Liver (tissue), 9 donors: ENCODE data around the gene EMCN. TPM values are rescaled to one million over a fixed set of nuclear protein-coding genes. Genes with fewer than 3 reads are reported as not detected.
"Not testable (repeated sequence)": the region's sequence is repeated elsewhere in the genome, so short reads cannot be mapped to it uniquely, and the experiment has no call there.

Experiments
- DNase-seq: peaks from one replicate; pipeline ENCODE4 v3.0.0-alpha.2; 2017; ENCODE audit warnings: low spot score
- H3K27ac ChIP-seq, 2 donors: one replicate each; pipeline ENCODE4 v1.7.0; 2013; ENCODE audit warnings: inconsistent platforms in 2 of 2, low read length in 2 of 2, control low read depth in 1 of 2, low read depth in 1 of 2, mild to moderate bottlenecking in 1 of 2
- H3K27me3 ChIP-seq, 4 donors: one replicate each; pipeline versions ENCODE4 v1.6.1 to v1.7.0; 2013; ENCODE audit warnings: low read length in 3 of 4, inconsistent platforms in 1 of 4, mild to moderate bottlenecking in 1 of 4, moderate library complexity in 1 of 4; ENCODE audit not compliant: control insufficient read depth in 4 of 4, insufficient read depth in 4 of 4
- H3K36me3 ChIP-seq, 4 donors: one replicate each; pipeline versions ENCODE4 v1.6.1 to v1.7.0; 2013; ENCODE audit warnings: low read length in 3 of 4, mild to moderate bottlenecking in 3 of 4, low read depth in 1 of 4, moderate library complexity in 1 of 4; ENCODE audit not compliant: control insufficient read depth in 4 of 4, insufficient read depth in 3 of 4
- H3K4me1 ChIP-seq, 4 donors: one replicate each; pipeline versions ENCODE4 v1.6.1 to v1.7.0; 2013; ENCODE audit warnings: low read length in 3 of 4, mild to moderate bottlenecking in 3 of 4, moderate library complexity in 1 of 4; ENCODE audit not compliant: control insufficient read depth in 4 of 4, insufficient read depth in 4 of 4
- H3K4me3 ChIP-seq, 3 donors: one replicate each; pipeline versions ENCODE4 v1.6.1 to v1.7.0; 2013; ENCODE audit warnings: low read length in 3 of 3, control low read depth in 1 of 3, low read depth in 1 of 3, mild to moderate bottlenecking in 1 of 3
- H3K9ac ChIP-seq, 2 donors: one replicate each; pipeline ENCODE4 v1.7.0; 2013; ENCODE audit warnings: low read length in 2 of 2, mild to moderate bottlenecking in 2 of 2, moderate library complexity in 2 of 2, control low read depth in 1 of 2, low read depth in 1 of 2
- H3K9me3 ChIP-seq, 4 donors: one replicate each; pipeline versions ENCODE4 v1.6.1 to v1.7.0; 2013; ENCODE audit warnings: low read length in 3 of 4; ENCODE audit not compliant: control insufficient read depth in 4 of 4
- ATF3 ChIP-seq: IDR thresholded peaks from 2 replicates; pipeline ENCODE4 v1.6.1; 2016; ENCODE audit warnings: antibody characterized with exemption
- CTCF ChIP-seq: fragments of 150-350 bp; IDR thresholded peaks from 2 replicates; pipeline ENCODE4 v1.5.1; 2017; ENCODE audit warnings: improper control_type of control experiment, low read depth, low read length; ENCODE audit not compliant: missing input control
- EGR1 ChIP-seq, 2 donors: IDR thresholded peaks; 2 replicates each; pipeline ENCODE4 v1.6.1; 2016 to 2018; ENCODE audit warnings: antibody characterized with exemption in 2 of 2, low read depth in 2 of 2
- FOXA1 ChIP-seq: IDR thresholded peaks from 2 replicates; pipeline ENCODE4 v1.6.1; 2016; ENCODE audit warnings: antibody characterized with exemption
- FOXA2 ChIP-seq: IDR thresholded peaks from 2 replicates; pipeline ENCODE4 v1.6.1; 2016; ENCODE audit warnings: antibody characterized with exemption
- GABPA ChIP-seq, 2 donors: IDR thresholded peaks in 1 of 2; conservative IDR thresholded peaks in 1 of 2; 2 replicates each; pipeline ENCODE4 v1.6.1; 2016; ENCODE audit warnings: antibody characterized with exemption in 2 of 2, mild to moderate bottlenecking in 1 of 2, moderate library complexity in 1 of 2
- HNF4A ChIP-seq, 2 donors: conservative IDR thresholded peaks; 2 replicates each; pipeline ENCODE4 v1.6.1; 2016; ENCODE audit warnings: antibody characterized with exemption in 2 of 2, mild to moderate bottlenecking in 2 of 2
- HNF4G ChIP-seq: IDR thresholded peaks from 2 replicates; pipeline ENCODE4 v1.6.1; 2016; ENCODE audit warnings: antibody characterized with exemption
- JUND ChIP-seq, 2 donors: IDR thresholded peaks; 2 replicates each; pipeline ENCODE4 v1.6.1; 2016; ENCODE audit warnings: antibody characterized with exemption in 2 of 2
- MAX ChIP-seq: IDR thresholded peaks from 2 replicates; pipeline ENCODE4 v1.6.1; 2016; ENCODE audit warnings: antibody characterized with exemption
- NR2F2 ChIP-seq: IDR thresholded peaks from 2 replicates; pipeline ENCODE4 v1.6.1; 2016; ENCODE audit warnings: antibody characterized with exemption
- RAD21 ChIP-seq, 2 donors: IDR thresholded peaks; 2 replicates each; pipeline ENCODE4 v1.6.1; 2016; ENCODE audit warnings: antibody characterized with exemption in 2 of 2, mild to moderate bottlenecking in 2 of 2
- REST ChIP-seq: IDR thresholded peaks from 2 replicates; pipeline ENCODE4 v1.6.1; 2016; ENCODE audit warnings: antibody characterized with exemption, mild to moderate bottlenecking
- RXRA ChIP-seq, 2 donors: IDR thresholded peaks; 2 replicates each; pipeline ENCODE4 v1.6.1; 2017 to 2018; ENCODE audit warnings: antibody characterized with exemption in 2 of 2, mild to moderate bottlenecking in 1 of 2
- SP1 ChIP-seq: IDR thresholded peaks from 2 replicates; pipeline ENCODE4 v1.6.1; 2018; ENCODE audit warnings: antibody characterized with exemption, mild to moderate bottlenecking
- TAF1 ChIP-seq: conservative IDR thresholded peaks from 2 replicates; pipeline ENCODE4 v1.6.1; 2016; ENCODE audit warnings: antibody characterized with exemption, mild to moderate bottlenecking
- YY1 ChIP-seq: IDR thresholded peaks from 2 replicates; pipeline ENCODE4 v1.6.1; 2016; ENCODE audit warnings: antibody characterized with exemption, mild to moderate bottlenecking
- ZBTB33 ChIP-seq: IDR thresholded peaks from 2 replicates; pipeline ENCODE4 v1.6.1; 2016; ENCODE audit warnings: antibody characterized with exemption
- WGBS: extraction: QIAGEN DNeasy Blood & Tissue Kit; methylation state at CpG from one replicate; pipeline ENCODE4 v1.1.7; 2013; 5-methylcytosine and 5-hydroxymethylcytosine counted together
- polyA plus RNA-seq, 2 donors: library from polyadenylated mRNA; stranded (reverse) in 1 of 2; unstranded in 1 of 2; fragments of 200-250 nt in 1 of 2; fragments of >200 nt in 1 of 2; fragmentation: Nextera tagmentation in 1 of 2; extraction: Ambion mirVana in 1 of 2; gene quantifications; one replicate each; pipeline versions ENCODE4 v1.2.1 to v1.2.3, GENCODE V29; 2013 to 2015
- total RNA-seq, 2 donors: library from RNA; depleted of rRNA; stranded (reverse); fragments of >200 nt; gene quantifications; one replicate each; pipeline ENCODE4 v1.2.3, GENCODE V29; 2014
- donor health status: healthy.
- donor health status: healthy.
- donor health status: healthy.
- donor health status: healthy.
- donor health status: healthy.

EMCN gene
- total and polyA plus RNA-seq, 4 donors = 1.8 to 4.4 (median 2.5) TPM

- Histone ChIP-seq H3K27me3 (no peaks in the 10 kb centered on the region), H3K36me3 (no peaks in the 10 kb centered on the region), H3K9ac (no peak overlapping the region), H3K4me3 (no peak overlapping the region), H3K27ac (no peak overlapping the region), H3K9me3 (no peaks in the 10 kb centered on the region), H3K4me1 (no peaks in the 10 kb centered on the region)
- TF ChIP-seq HNF4A (conservative IDR thresholded peaks at IDR 0.05) = no peak
- no peak for TF ChIP-seq HNF4G
- no peak for TF ChIP-seq JUND (IDR thresholded peaks at IDR 0.05)
- no peak for TF ChIP-seq ZBTB33
- no peak for TF ChIP-seq FOXA2
- no peak for TF ChIP-seq RAD21 (IDR thresholded peaks at IDR 0.05)
- no peak for TF ChIP-seq GABPA (IDR thresholded peaks at IDR 0.05 in 1 of 2, conservative IDR thresholded peaks at IDR 0.05 in 1 of 2)
- TF ChIP-seq REST = no peak
- TF ChIP-seq SP1 = no peak
- TF ChIP-seq NR2F2 = no peak
- TF ChIP-seq ATF3 = no peak
- TF ChIP-seq CTCF = no peak
- TF ChIP-seq RXRA (IDR thresholded peaks at IDR 0.05) = no peak
- TF ChIP-seq YY1 = no peak
- no peak for TF ChIP-seq TAF1
- TF ChIP-seq FOXA1 = no peak
- no peak for TF ChIP-seq MAX
- TF ChIP-seq EGR1 (IDR thresholded peaks at IDR 0.05; ENCODE audit: low read depth in 2 of 2) = no peak
- DNase-seq = no peak
- WGBS = 87% methylated on average over 1 of the region's 1 CpG
Observed at GRCh38 chr4:100533741-100534140, 15.9 kb upstream of the EMCN start.

DNA sequence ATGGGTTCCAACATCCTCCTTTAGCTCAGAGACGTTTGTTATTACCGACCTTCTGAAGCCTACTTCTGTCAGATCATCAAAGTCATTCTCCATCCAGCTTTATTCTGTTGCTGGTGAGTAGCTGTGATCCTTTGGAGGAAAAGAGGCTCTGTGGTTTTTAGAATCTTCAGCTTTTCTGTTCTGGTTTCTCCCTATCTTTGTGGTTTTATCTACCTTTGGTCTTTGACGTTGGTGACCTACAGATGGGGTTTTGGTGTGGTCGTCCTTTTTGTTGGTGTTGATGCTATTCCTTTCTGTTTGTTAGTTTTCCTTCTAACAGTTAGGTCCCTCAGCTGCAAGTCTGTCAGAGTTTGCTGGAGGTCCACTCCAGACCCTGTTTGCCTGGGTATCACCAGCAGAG lies 12.3 kb upstream of the EMCN start:
- not testable (repeated sequence) for H3K9ac ChIP-seq, H3K36me3 ChIP-seq, H3K4me3 ChIP-seq, H3K27me3 ChIP-seq, H3K27ac ChIP-seq, DNase-seq, H3K4me1 ChIP-seq, H3K9me3 ChIP-seq
- 75% methylated on average over 4 of the region's 4 CpGs for WGBS
